Body of pancreas (tissue), 4 donors: ENCODE measurements around the gene METTL1. TPM values are rescaled to one million over a fixed set of nuclear protein-coding genes. Genes with fewer than 3 reads are reported as not detected.

Source experiments
- ATAC-seq: fragments of 150-250 bp; one replicate; pipeline ENCODE4 v1.9.1; 2016
- DNase-seq, 4 donors: peaks; one replicate each; pipeline ENCODE4 v3.0.0-alpha.2; 2019
- H3K27ac ChIP-seq, 4 donors: fragments of 200-600 bp; sonication (generic); 1 replicate in 3 of 4; 2 replicates in 1 of 4; pipeline versions ENCODE4 v1.5.1 to v1.6.1; 2016 to 2019; ENCODE audit warnings: mild to moderate bottlenecking in 1 of 4, mixed read lengths in 1 of 4, moderate library complexity in 1 of 4
- H3K27me3 ChIP-seq, 2 donors: fragments of 200-600 bp; sonication (generic); one replicate each; pipeline ENCODE4 v1.6.0; 2016; ENCODE audit warnings: mild to moderate bottlenecking in 1 of 2
- H3K36me3 ChIP-seq, 2 donors: fragments of 200-600 bp; sonication (generic); replicated peaks in 1 of 2; 2 replicates each; pipeline ENCODE4 v1.5.1; 2016; ENCODE audit warnings: low read depth in 2 of 2; ENCODE audit not compliant: insufficient read depth in 1 of 2
- H3K4me1 ChIP-seq: fragments of 200-600 bp; sonication (generic); one replicate; pipeline ENCODE4 v1.6.0; 2016
- H3K4me3 ChIP-seq, 2 donors: fragments of 200-600 bp; sonication (generic); 1 replicate in 1 of 2; 2 replicates in 1 of 2; pipeline ENCODE4 v1.5.1; 2016 to 2019
- H3K9me3 ChIP-seq, 3 donors: fragments of 200-600 bp; sonication (generic); 1 replicate in 2 of 3; 2 replicates in 1 of 3; pipeline ENCODE4 v1.5.1; 2016
- CTCF ChIP-seq, 7 experiments: fragments of 450-650 bp in 4 of 7; fragments of 200-600 bp in 3 of 7; sonication (generic) in 3 of 7; IDR thresholded peaks; one replicate each; pipeline ENCODE4 v1.5.1; 2016 to 2019; ENCODE audit warnings: antibody characterized with exemption in 7 of 7
- POLR2A ChIP-seq, 3 donors: fragments of 450-650 bp; IDR thresholded peaks; one replicate each; pipeline ENCODE4 v1.6.1; 2016; ENCODE audit warnings: antibody characterized with exemption in 3 of 3, mild to moderate bottlenecking in 2 of 3
- WGBS, 2 donors: methylation state at CpG; one replicate each; pipeline ENCODE4 v1.1.5; 2017; 5-methylcytosine and 5-hydroxymethylcytosine counted together
- intact Hi-C: fragments of 100-400 bp; cut with DNase I; formaldehyde crosslinking; loops from one replicate; pipeline ENCODE4 v1.15.1; 2023
- total RNA-seq, 2 donors: library from RNA; depleted of rRNA; stranded (reverse); fragments of >200 nt; gene quantifications; one replicate each; pipeline ENCODE4 v1.1.0, GENCODE V29; 2016

METTL1 gene
- total RNA-seq, 2 donors from 2014 or later, result 16.1 to 23.1 TPM

GRCh38 chr12:57762463-57762862, 9.4 kb downstream of the METTL1 start:
- Histone ChIP-seq H3K36me3 (no peaks in the 10 kb centered on the region), H3K9me3 (no peaks in the 10 kb centered on the region), H3K4me1 (peaks cover 32% of the 10 kb centered on the region), H3K27ac (no peak overlapping the region), H3K4me3 (no peak overlapping the region), H3K27me3 (no peaks in the 10 kb centered on the region)
- TF ChIP-seq POLR2A (IDR thresholded peaks at IDR 0.05) (no peak), CTCF (IDR thresholded peaks at IDR 0.05) (no peak)
- DNase-seq, result no peak
- 88 to 93% methylated on average over 2 of the region's 2 CpGs for WGBS, 2 donors
- ATAC-seq, result no peak
- intact Hi-C loops, result no loop called here

GRCh38 chr12:57761391-57761998, 10.4 kb downstream of the METTL1 start:
- intact Hi-C loops, result no loop called here
- peaks cover 30% of the 10 kb centered on the region for H3K4me1 ChIP-seq

GRCh38 chr12:57760347-57760982, 11.4 kb downstream of the METTL1 start:
- no peak for TF ChIP-seq POLR2A (IDR thresholded peaks at IDR 0.05)
- TF ChIP-seq CTCF (IDR thresholded peaks at IDR 0.05), result no peak

More at GRCh38 chr12:57761391-57761998, 10.4 kb downstream of the METTL1 start:
- H3K27ac ChIP-seq, result no peak overlapping the region
- 88 to 92% methylated on average over 4 of the region's 4 CpGs for WGBS, 2 donors
- no peak for DNase-seq
- H3K36me3 ChIP-seq, result no peaks in the 10 kb centered on the region
- no peak for ATAC-seq
- H3K27me3 ChIP-seq, result no peaks in the 10 kb centered on the region
- no peak for TF ChIP-seq POLR2A (IDR thresholded peaks at IDR 0.05)
- no peak for TF ChIP-seq CTCF (IDR thresholded peaks at IDR 0.05)
- no peak overlapping the region for H3K4me3 ChIP-seq
- no peaks in the 10 kb centered on the region for H3K9me3 ChIP-seq

GRCh38 chr12:57759360-57759980, 12.4 kb downstream of the METTL1 start:
- DNase-seq (peak; percentile 57 to 63 (median 58)), ATAC-seq (peak; percentile 37)
- peak; percentile 33 to 60 (median 49) for TF ChIP-seq CTCF (IDR thresholded peaks at IDR 0.05)
- no peak for TF ChIP-seq POLR2A (IDR thresholded peaks at IDR 0.05)
- H3K9me3 ChIP-seq, result no peaks in the 10 kb centered on the region
- H3K4me3 ChIP-seq, result no peak overlapping the region
- 17 to 29% methylated on average over 3 of the region's 3 CpGs for WGBS, 2 donors
- no peaks in the 10 kb centered on the region for H3K36me3 ChIP-seq
- no peak overlapping the region for H3K27ac ChIP-seq
- peaks cover 20% of the 10 kb centered on the region for H3K4me1 ChIP-seq
- H3K27me3 ChIP-seq, result no peaks in the 10 kb centered on the region
- intact Hi-C loops, result no loop called here

More at GRCh38 chr12:57760347-57760982, 11.4 kb downstream of the METTL1 start:
- H3K4me3 ChIP-seq, result no peak overlapping the region
- peaks cover 28% of the 10 kb centered on the region for H3K4me1 ChIP-seq
- H3K27me3 ChIP-seq, result no peaks in the 10 kb centered on the region
- DNase-seq (no peak), ATAC-seq (no peak)
- no peaks in the 10 kb centered on the region for H3K36me3 ChIP-seq
- 84 to 86% methylated on average over 3 of the region's 3 CpGs for WGBS, 2 donors
- intact Hi-C loops, result no loop called here
- no peaks in the 10 kb centered on the region for H3K9me3 ChIP-seq
- H3K27ac ChIP-seq, result no peak overlapping the region
